GM12878 (cell line): ENCODE data around the gene SMAP1.

Experiments
- BRCA1 ChIP-seq: IDR thresholded peaks from 2 replicates; pipeline ENCODE4 v1.6.1; 2011; ENCODE audit warnings: low read depth, low read length, improper control_type of control experiment
- EZH2 ChIP-seq: IDR thresholded peaks from 2 replicates; pipeline ENCODE4 v1.6.1; 2012; ENCODE audit warnings: low read depth, mild to moderate bottlenecking, control low read depth, inconsistent platforms, low read length, borderline replicate concordance; ENCODE audit not compliant: control insufficient read depth
- SIX5 ChIP-seq: IDR thresholded peaks from 2 replicates; pipeline ENCODE4 v1.6.1; 2011; ENCODE audit warnings: mild to moderate bottlenecking, low read depth, low read length, moderate library complexity; ENCODE audit not compliant: severe bottlenecking
- YY1 ChIP-seq: IDR thresholded peaks from 2 replicates; pipeline ENCODE4 v1.6.1; 2011; ENCODE audit warnings: low read depth, mild to moderate bottlenecking, low read length
- TF ChIP-seq, protein P1 (sequence below), 3 experiments: IDR thresholded peaks in 2 of 3; conservative IDR thresholded peaks in 1 of 3; 2 replicates each; pipeline ENCODE4 v1.5.1; 2011; ENCODE audit warnings: low read depth in 3 of 3, low read length in 3 of 3, mild to moderate bottlenecking in 3 of 3, control low read depth in 2 of 3, moderate library complexity in 2 of 3, inconsistent platforms in 1 of 3, mixed read lengths in 1 of 3; ENCODE audit not compliant: control insufficient read depth in 2 of 3, insufficient read depth in 1 of 3; ENCODE audit errors: extremely low read depth in 1 of 3

DNA sequence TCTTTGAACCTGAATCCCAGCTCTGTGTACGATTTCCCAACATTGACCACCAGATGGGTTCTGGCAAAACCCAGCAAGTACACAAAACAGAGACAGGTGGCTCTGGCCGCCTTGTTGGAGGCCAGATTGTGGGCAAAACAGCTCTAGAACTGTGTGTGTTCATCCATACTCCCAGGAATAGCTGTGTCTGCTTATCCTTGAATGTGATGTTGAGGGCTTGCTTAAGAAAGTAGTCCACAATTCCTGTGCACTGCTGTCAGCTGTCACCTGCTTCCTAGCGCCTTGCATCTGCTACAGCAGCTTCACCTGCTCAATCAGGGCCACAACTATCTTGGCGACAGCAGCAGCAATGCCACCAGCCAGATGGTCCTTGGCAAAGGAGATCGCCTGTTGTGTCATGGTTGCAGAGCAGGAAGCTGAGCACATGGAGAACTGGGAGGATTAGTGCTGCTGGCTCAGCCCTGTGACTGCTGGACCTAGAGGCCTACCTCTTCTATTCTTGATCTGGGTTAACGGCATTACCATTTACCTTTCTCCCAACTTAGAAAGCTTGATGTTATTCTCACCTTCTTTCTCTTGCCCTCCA is 3.7 kb upstream of the SMAP1 start:
- TF ChIP-seq YY1 (no peak), BRCA1 (no peak), EZH2 (no peak), SIX5 (no peak)
- TF ChIP-seq, protein P1, sequence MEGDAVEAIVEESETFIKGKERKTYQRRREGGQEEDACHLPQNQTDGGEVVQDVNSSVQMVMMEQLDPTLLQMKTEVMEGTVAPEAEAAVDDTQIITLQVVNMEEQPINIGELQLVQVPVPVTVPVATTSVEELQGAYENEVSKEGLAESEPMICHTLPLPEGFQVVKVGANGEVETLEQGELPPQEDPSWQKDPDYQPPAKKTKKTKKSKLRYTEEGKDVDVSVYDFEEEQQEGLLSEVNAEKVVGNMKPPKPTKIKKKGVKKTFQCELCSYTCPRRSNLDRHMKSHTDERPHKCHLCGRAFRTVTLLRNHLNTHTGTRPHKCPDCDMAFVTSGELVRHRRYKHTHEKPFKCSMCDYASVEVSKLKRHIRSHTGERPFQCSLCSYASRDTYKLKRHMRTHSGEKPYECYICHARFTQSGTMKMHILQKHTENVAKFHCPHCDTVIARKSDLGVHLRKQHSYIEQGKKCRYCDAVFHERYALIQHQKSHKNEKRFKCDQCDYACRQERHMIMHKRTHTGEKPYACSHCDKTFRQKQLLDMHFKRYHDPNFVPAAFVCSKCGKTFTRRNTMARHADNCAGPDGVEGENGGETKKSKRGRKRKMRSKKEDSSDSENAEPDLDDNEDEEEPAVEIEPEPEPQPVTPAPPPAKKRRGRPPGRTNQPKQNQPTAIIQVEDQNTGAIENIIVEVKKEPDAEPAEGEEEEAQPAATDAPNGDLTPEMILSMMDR (IDR thresholded peaks at IDR 0.05 in 2 of 3, conservative IDR thresholded peaks at IDR 0.05 in 1 of 3; ENCODE audit: control insufficient read depth in 2 of 3, extremely low read depth in 1 of 3, insufficient read depth in 1 of 3, low read depth in 3 of 3, low read length in 3 of 3) = no peak
